ENCODE measurements around the gene ATP6V0A4. TPM values are rescaled to one million over a fixed set of nuclear protein-coding genes. Genes with fewer than 3 reads are reported as not detected.

ATP6V0A4 gene
- total RNA-seq, 1 experiment from 2014 or later: 1.1 TPM

- CTCF ChIA-PET: no interaction called here
- no peaks in the 10 kb centered on the region for H3K27me3 Mint-ChIP-seq (ENCODE audit: low read depth)
- TF ChIP-seq ZNF317 (CRISPR knock-in tag; IDR thresholded peaks at IDR 0.05; ENCODE audit: borderline replicate concordance, low read depth) (no peak), ARID4B (CRISPR knock-in tag; IDR thresholded peaks at IDR 0.05; ENCODE audit: borderline replicate concordance) (no peak), GRHL2 (CRISPR knock-in tag; IDR thresholded peaks at IDR 0.05; ENCODE audit: insufficient replicate concordance, severe bottlenecking) (no peak), CBFB (CRISPR knock-in tag; IDR thresholded peaks at IDR 0.05; ENCODE audit: low read depth) (no peak), ZSCAN18 (CRISPR knock-in tag; IDR thresholded peaks at IDR 0.05) (no peak), NR1H2 (CRISPR knock-in tag; IDR thresholded peaks at IDR 0.05) (no peak), PRDM15 (CRISPR knock-in tag; IDR thresholded peaks at IDR 0.05) (no peak), STAT6 (CRISPR knock-in tag; conservative IDR thresholded peaks at IDR 0.05; ENCODE audit: low read depth) (no peak), ESRRA (CRISPR knock-in tag; IDR thresholded peaks at IDR 0.05; ENCODE audit: borderline replicate concordance) (no peak), ZBTB43 (CRISPR knock-in tag; IDR thresholded peaks at IDR 0.05) (no peak), ERG (CRISPR knock-in tag; IDR thresholded peaks at IDR 0.05) (no peak), FOXK1 (CRISPR knock-in tag; IDR thresholded peaks at IDR 0.05) (no peak), TEAD1 (CRISPR knock-in tag; IDR thresholded peaks at IDR 0.05) (no peak), JUN (CRISPR knock-in tag; IDR thresholded peaks at IDR 0.05) (no peak)
- H3K4me3 Mint-ChIP-seq: no peak overlapping the region
- no peaks in the 10 kb centered on the region for H3K36me3 Mint-ChIP-seq
- POLR2A ChIA-PET: no interaction called here
- H3K27ac Mint-ChIP-seq: no peak overlapping the region
- H3K4me1 Mint-ChIP-seq: peaks cover 3% of the 10 kb centered on the region
- ATAC-seq (no peak), DNase-seq (ENCODE audit: low spot score) (no peak)
- H3K9me3 Mint-ChIP-seq: peaks cover 4% of the 10 kb centered on the region; the same call in 1 of the 2 replicates
These were observed 99.7 kb downstream of the ATP6V0A4 start for GRCh38 chr7:138698281-138698680.
